Measurements from ENCODE around the gene PRAC1. TPM values are rescaled to one million over a fixed set of nuclear protein-coding genes. Genes with fewer than 3 reads are reported as not detected.

The PRAC1 gene
- total and polyA plus RNA-seq, 2 of the 8 experiments (the other 6 are each of a cell fraction or from before 2014, with no cell fraction given): not detected

DNA sequence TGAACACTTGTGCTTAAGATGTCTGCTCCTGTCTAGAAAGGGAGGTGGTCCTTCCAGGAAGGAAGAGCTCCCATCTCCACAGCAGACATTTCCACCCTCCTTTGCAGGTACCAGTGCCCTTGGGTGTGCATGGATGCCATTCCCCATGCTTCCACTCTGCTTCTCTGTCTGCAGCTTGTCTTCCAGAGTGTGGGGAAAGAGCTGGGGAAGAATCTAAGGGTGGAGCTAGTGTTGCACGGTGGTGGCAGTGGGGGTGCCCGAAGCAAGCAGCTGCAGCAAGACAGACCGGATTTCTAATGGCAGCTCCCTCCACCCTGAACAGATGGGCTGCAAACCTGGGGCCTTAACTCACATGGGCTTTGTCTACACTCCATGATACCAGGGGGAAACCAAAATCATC is 28.9 kb upstream of the PRAC1 start:
- DNase-seq (ENCODE audit: low read depth in 1 of 2, low spot score in 2 of 2): no peak
- no peak for FAIRE-seq
- Histone ChIP-seq H3K18ac (ENCODE audit: extremely low read depth, low read length) (no peak overlapping the region), H3K23me2 (ENCODE audit: low read depth, low read length) (peaks cover 2% of the 10 kb centered on the region; the same call in 1 of the 2 replicates), H3K56ac (replicated peaks; ENCODE audit: insufficient read length, low read depth, low read length) (no peak overlapping the region), H3K9ac (replicated peaks in 1 of 4; ENCODE audit: extremely low read depth in 1 of 4, low read depth in 3 of 4, low read length in 3 of 4) (no peak overlapping the region), H3K27me3 (replicated peaks in 1 of 4; ENCODE audit: control insufficient read depth in 3 of 4, extremely low read depth in 1 of 4, insufficient read depth in 3 of 4, low read length in 3 of 4) (peaks cover 93 to 100% (median 99%) of the 10 kb centered on the region in 4 experiments), H3K27ac (ENCODE audit: low read depth, low read length) (no peak overlapping the region), H3K4me2 (ENCODE audit: insufficient read depth in 1 of 2, low read depth in 2 of 2, low read length in 2 of 2) (no peak overlapping the region), H2BK20ac (ENCODE audit: low read length) (no peak overlapping the region), H3K79me1 (ENCODE audit: low read depth, low read length) (no peaks in the 10 kb centered on the region), H2BK120ac (replicated peaks; ENCODE audit: low read depth, low read length) (no peak overlapping the region), H2BK12ac (ENCODE audit: low read depth, low read length) (no peak overlapping the region), H2BK15ac (ENCODE audit: low read length) (no peak overlapping the region), H3K79me2 (ENCODE audit: control insufficient read depth in 1 of 2, insufficient read depth in 2 of 2, low read length in 2 of 2) (no peaks in the 10 kb centered on the region), H3K14ac (ENCODE audit: insufficient read length) (no peak overlapping the region), H2AK5ac (ENCODE audit: low read depth, low read length) (no peak overlapping the region), H3K4ac (replicated peaks; ENCODE audit: insufficient read length, low read depth, low read length) (no peak overlapping the region), H3K9me3 (ENCODE audit: insufficient read depth in 2 of 2, low read depth in 1 of 2, low read length in 1 of 2) (no peaks in the 10 kb centered on the region), H2BK5ac (ENCODE audit: low read depth, low read length) (no peak overlapping the region), H4K91ac (replicated peaks; ENCODE audit: insufficient read length, low read length) (no peak overlapping the region), H3K23ac (ENCODE audit: insufficient read length) (no peak overlapping the region), H2AFZ (ENCODE audit: low read length) (no peak overlapping the region), H4K20me1 (replicated peaks in 1 of 2; ENCODE audit: control insufficient read depth in 1 of 2, insufficient read depth in 2 of 2, low read length in 2 of 2) (peaks cover 23 to 40% of the 10 kb centered on the region in 2 experiments), H4K8ac (ENCODE audit: extremely low read depth, insufficient read depth, low read length) (no peak overlapping the region), H4K5ac (ENCODE audit: insufficient read length, low read depth, low read length) (no peak overlapping the region), H3K4me1 (replicated peaks in 1 of 4; ENCODE audit: control insufficient read depth in 3 of 4, insufficient read depth in 4 of 4, low read length in 3 of 4) (peaks cover 3 to 13% (median 6%) of the 10 kb centered on the region in 4 experiments), H3K4me3 (ENCODE audit: extremely low read depth in 1 of 4, insufficient read depth in 2 of 4, low read depth in 3 of 4, low read length in 4 of 4) (no peak overlapping the region), H3K36me3 (ENCODE audit: control insufficient read depth in 2 of 4, insufficient read depth in 4 of 4, low read length in 3 of 4) (peaks cover 0 to 5% (median 0%) of the 10 kb centered on the region in 4 experiments; a peak in 1 of 8 replicates)
- POLR2A ChIA-PET (ENCODE audit: partially characterized antibody): interaction anchor here (1.3 to 1.5 kb wide), 2 partner anchors 9 to 27 kb away, joined by 3 to 6 read pairs; partner anchors contain the start of gene PRAC2
- WGBS, 2 experiments (ENCODE audit: extremely low coverage in 1 of 2, insufficient coverage in 1 of 2, insufficient read length in 1 of 2, insufficient replicate concordance in 2 of 2, low coverage in 1 of 2, low lambda C conversion rate in 2 of 2, missing lambda C conversion rate in 1 of 2): 0% methylated on average over 3 of the region's 3 CpGs; no CpG with 5 or more reads in 1 of the 2 experiments
- CTCF ChIA-PET (ENCODE audit: partially characterized antibody): interaction anchor here (0.7 to 3.8 kb wide), 18 partner anchors 8 to 133 kb away, joined by 3 to 34 read pairs (median 4); partner anchors contain the start of gene PRAC2
- TF ChIP-seq CHD2 (IDR thresholded peaks at IDR 0.05; ENCODE audit: low read length): no peak
- TF ChIP-seq EGR1 (IDR thresholded peaks at IDR 0.05; ENCODE audit: borderline replicate concordance, low read depth, low read length): no peak
- no peak for TF ChIP-seq TBP (IDR thresholded peaks at IDR 0.05; ENCODE audit: low read depth, low read length)
- TF ChIP-seq YY1 (IDR thresholded peaks at IDR 0.05; ENCODE audit: low read depth, low read length): no peak
- no peak for TF ChIP-seq SIRT6 (IDR thresholded peaks at IDR 0.05; ENCODE audit: low read length)
- no peak for TF ChIP-seq POLR2A (IDR thresholded peaks at IDR 0.05; ENCODE audit: control extremely low read depth in 1 of 2, low read depth in 2 of 2, low read length in 2 of 2)
- no peak for TF ChIP-seq JUND (IDR thresholded peaks at IDR 0.05; ENCODE audit: low read length)
- no peak for TF ChIP-seq POU5F1 (IDR thresholded peaks at IDR 0.05; ENCODE audit: low read depth, low read length)
- TF ChIP-seq SP1 (IDR thresholded peaks at IDR 0.05; ENCODE audit: low read depth, low read length): no peak
- TF ChIP-seq, protein P1, sequence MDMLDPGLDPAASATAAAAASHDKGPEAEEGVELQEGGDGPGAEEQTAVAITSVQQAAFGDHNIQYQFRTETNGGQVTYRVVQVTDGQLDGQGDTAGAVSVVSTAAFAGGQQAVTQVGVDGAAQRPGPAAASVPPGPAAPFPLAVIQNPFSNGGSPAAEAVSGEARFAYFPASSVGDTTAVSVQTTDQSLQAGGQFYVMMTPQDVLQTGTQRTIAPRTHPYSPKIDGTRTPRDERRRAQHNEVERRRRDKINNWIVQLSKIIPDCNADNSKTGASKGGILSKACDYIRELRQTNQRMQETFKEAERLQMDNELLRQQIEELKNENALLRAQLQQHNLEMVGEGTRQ (IDR thresholded peaks at IDR 0.05; ENCODE audit: low read length): no peak
- no peak for TF ChIP-seq TCF12 (IDR thresholded peaks at IDR 0.05; ENCODE audit: low read depth, low read length)
- TF ChIP-seq NRF1 (IDR thresholded peaks at IDR 0.05; ENCODE audit: low read depth, low read length): no peak
- TF ChIP-seq, protein P2, sequence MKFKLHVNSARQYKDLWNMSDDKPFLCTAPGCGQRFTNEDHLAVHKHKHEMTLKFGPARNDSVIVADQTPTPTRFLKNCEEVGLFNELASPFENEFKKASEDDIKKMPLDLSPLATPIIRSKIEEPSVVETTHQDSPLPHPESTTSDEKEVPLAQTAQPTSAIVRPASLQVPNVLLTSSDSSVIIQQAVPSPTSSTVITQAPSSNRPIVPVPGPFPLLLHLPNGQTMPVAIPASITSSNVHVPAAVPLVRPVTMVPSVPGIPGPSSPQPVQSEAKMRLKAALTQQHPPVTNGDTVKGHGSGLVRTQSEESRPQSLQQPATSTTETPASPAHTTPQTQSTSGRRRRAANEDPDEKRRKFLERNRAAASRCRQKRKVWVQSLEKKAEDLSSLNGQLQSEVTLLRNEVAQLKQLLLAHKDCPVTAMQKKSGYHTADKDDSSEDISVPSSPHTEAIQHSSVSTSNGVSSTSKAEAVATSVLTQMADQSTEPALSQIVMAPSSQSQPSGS (IDR thresholded peaks at IDR 0.05; ENCODE audit: low read length): no peak
